Measurements from ENCODE around the gene SAT2. TPM values are rescaled to one million over a fixed set of nuclear protein-coding genes. Genes with fewer than 3 reads are reported as not detected.

Gene SAT2
- total and polyA plus RNA-seq, 2 of the 13 experiments (the other 11 are each of a cell fraction or from before 2014, with no cell fraction given), result 37.6 to 93.7 TPM

DNA sequence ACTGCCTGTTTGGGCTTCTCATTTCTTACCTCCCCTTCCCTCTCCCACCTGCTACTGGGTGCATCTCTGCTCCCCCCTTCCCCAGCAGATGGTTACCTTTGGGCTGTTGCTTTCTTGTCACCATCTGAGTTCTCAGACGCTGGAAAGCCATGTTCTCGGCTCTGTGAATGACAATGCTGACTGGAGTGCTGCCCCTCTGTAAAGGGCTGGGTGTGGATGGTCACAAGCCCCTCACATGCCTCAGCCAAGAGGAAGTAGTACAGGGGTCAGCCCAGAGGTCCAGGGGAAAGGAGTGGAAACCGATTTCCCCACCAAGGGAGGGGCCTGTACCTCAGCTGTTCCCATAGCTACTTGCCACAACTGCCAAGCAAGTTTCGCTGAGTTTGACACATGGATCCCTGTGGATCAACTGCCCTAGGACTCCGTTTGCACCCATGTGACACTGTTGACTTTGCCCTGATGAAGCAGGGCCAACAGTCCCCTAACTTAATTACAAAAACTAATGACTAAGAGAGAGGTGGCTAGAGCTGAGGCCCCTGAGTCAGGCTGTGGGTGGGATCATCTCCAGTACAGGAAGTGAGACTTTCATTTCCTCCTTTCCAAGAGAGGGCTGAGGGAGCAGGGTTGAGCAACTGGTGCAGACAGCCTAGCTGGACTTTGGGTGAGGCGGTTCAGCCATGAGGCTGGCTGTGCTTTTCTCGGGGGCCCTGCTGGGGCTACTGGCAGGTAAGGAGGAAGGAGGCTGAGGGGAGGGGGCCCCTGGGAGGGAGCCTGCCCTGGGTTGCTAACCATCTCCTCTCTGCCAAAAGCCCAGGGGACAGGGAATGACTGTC is 48.4 kb downstream of the SAT2 start, which contains the start of gene CD68 (continued):
- TF ChIP-seq, protein P1, sequence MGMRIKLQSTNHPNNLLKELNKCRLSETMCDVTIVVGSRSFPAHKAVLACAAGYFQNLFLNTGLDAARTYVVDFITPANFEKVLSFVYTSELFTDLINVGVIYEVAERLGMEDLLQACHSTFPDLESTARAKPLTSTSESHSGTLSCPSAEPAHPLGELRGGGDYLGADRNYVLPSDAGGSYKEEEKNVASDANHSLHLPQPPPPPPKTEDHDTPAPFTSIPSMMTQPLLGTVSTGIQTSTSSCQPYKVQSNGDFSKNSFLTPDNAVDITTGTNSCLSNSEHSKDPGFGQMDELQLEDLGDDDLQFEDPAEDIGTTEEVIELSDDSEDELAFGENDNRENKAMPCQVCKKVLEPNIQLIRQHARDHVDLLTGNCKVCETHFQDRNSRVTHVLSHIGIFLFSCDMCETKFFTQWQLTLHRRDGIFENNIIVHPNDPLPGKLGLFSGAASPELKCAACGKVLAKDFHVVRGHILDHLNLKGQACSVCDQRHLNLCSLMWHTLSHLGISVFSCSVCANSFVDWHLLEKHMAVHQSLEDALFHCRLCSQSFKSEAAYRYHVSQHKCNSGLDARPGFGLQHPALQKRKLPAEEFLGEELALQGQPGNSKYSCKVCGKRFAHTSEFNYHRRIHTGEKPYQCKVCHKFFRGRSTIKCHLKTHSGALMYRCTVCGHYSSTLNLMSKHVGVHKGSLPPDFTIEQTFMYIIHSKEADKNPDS (CRISPR knock-in tag; IDR thresholded peaks at IDR 0.05), result no peak
- TF ChIP-seq, protein P2, sequence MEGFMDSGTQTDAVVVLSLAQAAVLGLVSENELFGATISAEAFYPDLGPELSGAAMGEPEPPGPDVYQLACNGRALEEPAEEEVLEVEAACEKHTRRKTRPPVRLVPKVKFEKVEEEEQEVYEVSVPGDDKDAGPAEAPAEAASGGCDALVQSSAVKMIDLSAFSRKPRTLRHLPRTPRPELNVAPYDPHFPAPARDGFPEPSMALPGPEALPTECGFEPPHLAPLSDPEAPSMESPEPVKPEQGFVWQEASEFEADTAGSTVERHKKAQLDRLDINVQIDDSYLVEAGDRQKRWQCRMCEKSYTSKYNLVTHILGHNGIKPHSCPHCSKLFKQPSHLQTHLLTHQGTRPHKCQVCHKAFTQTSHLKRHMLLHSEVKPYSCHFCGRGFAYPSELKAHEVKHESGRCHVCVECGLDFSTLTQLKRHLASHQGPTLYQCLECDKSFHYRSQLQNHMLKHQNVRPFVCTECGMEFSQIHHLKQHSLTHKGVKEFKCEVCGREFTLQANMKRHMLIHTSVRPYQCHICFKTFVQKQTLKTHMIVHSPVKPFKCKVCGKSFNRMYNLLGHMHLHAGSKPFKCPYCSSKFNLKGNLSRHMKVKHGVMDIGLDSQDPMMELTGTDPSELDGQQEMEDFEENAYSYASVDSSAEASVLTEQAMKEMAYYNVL (CRISPR knock-in tag; IDR thresholded peaks at IDR 0.05; ENCODE audit: borderline replicate concordance), result no peak; the same call in 1 of the 2 replicates
- TF ChIP-seq, protein P3, sequence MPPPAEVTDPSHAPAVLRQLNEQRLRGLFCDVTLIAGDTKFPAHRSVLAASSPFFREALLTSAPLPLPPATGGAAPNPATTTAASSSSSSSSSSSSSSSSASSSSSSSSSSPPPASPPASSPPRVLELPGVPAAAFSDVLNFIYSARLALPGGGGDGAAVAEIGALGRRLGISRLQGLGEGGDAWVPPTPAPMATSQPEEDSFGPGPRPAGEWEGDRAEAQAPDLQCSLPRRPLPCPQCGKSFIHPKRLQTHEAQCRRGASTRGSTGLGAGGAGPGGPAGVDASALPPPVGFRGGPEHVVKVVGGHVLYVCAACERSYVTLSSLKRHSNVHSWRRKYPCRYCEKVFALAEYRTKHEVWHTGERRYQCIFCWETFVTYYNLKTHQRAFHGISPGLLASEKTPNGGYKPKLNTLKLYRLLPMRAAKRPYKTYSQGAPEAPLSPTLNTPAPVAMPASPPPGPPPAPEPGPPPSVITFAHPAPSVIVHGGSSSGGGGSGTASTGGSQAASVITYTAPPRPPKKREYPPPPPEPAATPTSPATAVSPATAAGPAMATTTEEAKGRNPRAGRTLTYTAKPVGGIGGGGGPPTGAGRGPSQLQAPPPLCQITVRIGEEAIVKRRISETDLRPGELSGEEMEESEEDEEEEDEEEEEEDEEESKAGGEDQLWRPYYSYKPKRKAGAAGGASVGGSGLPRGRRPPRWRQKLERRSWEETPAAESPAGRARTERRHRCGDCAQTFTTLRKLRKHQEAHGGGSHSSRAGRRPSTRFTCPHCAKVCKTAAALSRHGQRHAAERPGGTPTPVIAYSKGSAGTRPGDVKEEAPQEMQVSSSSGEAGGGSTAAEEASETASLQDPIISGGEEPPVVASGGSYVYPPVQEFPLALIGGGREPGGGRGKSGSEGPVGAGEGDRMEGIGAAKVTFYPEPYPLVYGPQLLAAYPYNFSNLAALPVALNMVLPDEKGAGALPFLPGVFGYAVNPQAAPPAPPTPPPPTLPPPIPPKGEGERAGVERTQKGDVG (CRISPR knock-in tag; IDR thresholded peaks at IDR 0.05; ENCODE audit: borderline replicate concordance), result 0 out of 2 replicates have a peak, but pooled peaks have one; percentile 26
- TF ChIP-seq ZNF589 (CRISPR knock-in tag; conservative IDR thresholded peaks at IDR 0.05), result peak; percentile 86; the same call in 1 of the 2 replicates
- peak; percentile 99 for TF ChIP-seq ZKSCAN5 (CRISPR knock-in tag; IDR thresholded peaks at IDR 0.05)
- peak; percentile 61 for TF ChIP-seq ZNF562 (CRISPR knock-in tag; IDR thresholded peaks at IDR 0.05; ENCODE audit: borderline replicate concordance)
- peak; percentile 71; the same call in 1 of the 2 replicates for TF ChIP-seq SMAD3 (CRISPR knock-in tag; IDR thresholded peaks at IDR 0.05)
- TF ChIP-seq KAT7 (CRISPR knock-in tag; IDR thresholded peaks at IDR 0.05; ENCODE audit: borderline replicate concordance), result no peak; the same call in 1 of the 2 replicates
- TF ChIP-seq ZNF501 (CRISPR knock-in tag; IDR thresholded peaks at IDR 0.05), result peak; percentile 61
- TF ChIP-seq ZFYVE20 (CRISPR knock-in tag; IDR thresholded peaks at IDR 0.05; ENCODE audit: borderline replicate concordance, low read depth), result no peak
- TF ChIP-seq, protein P4, sequence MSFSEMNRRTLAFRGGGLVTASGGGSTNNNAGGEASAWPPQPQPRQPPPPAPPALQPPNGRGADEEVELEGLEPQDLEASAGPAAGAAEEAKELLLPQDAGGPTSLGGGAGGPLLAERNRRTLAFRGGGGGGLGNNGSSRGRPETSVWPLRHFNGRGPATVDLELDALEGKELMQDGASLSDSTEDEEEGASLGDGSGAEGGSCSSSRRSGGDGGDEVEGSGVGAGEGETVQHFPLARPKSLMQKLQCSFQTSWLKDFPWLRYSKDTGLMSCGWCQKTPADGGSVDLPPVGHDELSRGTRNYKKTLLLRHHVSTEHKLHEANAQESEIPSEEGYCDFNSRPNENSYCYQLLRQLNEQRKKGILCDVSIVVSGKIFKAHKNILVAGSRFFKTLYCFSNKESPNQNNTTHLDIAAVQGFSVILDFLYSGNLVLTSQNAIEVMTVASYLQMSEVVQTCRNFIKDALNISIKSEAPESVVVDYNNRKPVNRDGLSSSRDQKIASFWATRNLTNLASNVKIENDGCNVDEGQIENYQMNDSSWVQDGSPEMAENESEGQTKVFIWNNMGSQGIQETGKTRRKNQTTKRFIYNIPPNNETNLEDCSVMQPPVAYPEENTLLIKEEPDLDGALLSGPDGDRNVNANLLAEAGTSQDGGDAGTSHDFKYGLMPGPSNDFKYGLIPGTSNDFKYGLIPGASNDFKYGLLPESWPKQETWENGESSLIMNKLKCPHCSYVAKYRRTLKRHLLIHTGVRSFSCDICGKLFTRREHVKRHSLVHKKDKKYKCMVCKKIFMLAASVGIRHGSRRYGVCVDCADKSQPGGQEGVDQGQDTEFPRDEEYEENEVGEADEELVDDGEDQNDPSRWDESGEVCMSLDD (CRISPR knock-in tag; IDR thresholded peaks at IDR 0.05; ENCODE audit: borderline replicate concordance), result peak; percentile 29; the same call in 1 of the 2 replicates
- TF ChIP-seq ZNF619 (CRISPR knock-in tag; IDR thresholded peaks at IDR 0.05), result no peak
- TF ChIP-seq, protein P5, sequence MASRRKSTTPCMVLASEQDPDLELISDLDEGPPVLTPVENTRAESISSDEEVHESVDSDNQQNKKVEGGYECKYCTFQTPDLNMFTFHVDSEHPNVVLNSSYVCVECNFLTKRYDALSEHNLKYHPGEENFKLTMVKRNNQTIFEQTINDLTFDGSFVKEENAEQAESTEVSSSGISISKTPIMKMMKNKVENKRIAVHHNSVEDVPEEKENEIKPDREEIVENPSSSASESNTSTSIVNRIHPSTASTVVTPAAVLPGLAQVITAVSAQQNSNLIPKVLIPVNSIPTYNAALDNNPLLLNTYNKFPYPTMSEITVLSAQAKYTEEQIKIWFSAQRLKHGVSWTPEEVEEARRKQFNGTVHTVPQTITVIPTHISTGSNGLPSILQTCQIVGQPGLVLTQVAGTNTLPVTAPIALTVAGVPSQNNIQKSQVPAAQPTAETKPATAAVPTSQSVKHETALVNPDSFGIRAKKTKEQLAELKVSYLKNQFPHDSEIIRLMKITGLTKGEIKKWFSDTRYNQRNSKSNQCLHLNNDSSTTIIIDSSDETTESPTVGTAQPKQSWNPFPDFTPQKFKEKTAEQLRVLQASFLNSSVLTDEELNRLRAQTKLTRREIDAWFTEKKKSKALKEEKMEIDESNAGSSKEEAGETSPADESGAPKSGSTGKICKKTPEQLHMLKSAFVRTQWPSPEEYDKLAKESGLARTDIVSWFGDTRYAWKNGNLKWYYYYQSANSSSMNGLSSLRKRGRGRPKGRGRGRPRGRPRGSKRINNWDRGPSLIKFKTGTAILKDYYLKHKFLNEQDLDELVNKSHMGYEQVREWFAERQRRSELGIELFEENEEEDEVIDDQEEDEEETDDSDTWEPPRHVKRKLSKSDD (CRISPR knock-in tag; IDR thresholded peaks at IDR 0.05; ENCODE audit: low read depth), result 0 out of 2 replicates have a peak, but pooled peaks have one; percentile 35

All from HepG2 (cell line).